Uterus (tissue), 2 donors: ENCODE results near the gene LYPD6.

ENCODE experiments used
- CTCF ChIP-seq, 4 experiments: fragments of 200-600 bp in 2 of 4; fragments of 450-650 bp in 2 of 4; sonication (generic) in 2 of 4; IDR thresholded peaks; one replicate each; pipeline ENCODE4 v1.5.1; 2016 to 2019; ENCODE audit warnings: antibody characterized with exemption in 4 of 4, mild to moderate bottlenecking in 2 of 4, moderate library complexity in 1 of 4
- POLR2A ChIP-seq, 2 donors: fragments of 450-650 bp; IDR thresholded peaks; one replicate each; pipeline ENCODE4 v1.6.1; 2016; ENCODE audit warnings: antibody characterized with exemption in 2 of 2, mild to moderate bottlenecking in 1 of 2, moderate library complexity in 1 of 2

- TF ChIP-seq CTCF (IDR thresholded peaks at IDR 0.05) (no peak), POLR2A (IDR thresholded peaks at IDR 0.05) (no peak)
Measured at GRCh38 chr2:149465873-149466272, 135.5 kb downstream of the LYPD6 start.
